ENCODE measurements around the gene SPEM2. TPM values are rescaled to one million over a fixed set of nuclear protein-coding genes. Genes with fewer than 3 reads are reported as not detected.

The SPEM2 gene
- polyA plus RNA-seq, 2 of the 4 experiments (the other 2 are of a cell fraction) = not detected

DNA sequence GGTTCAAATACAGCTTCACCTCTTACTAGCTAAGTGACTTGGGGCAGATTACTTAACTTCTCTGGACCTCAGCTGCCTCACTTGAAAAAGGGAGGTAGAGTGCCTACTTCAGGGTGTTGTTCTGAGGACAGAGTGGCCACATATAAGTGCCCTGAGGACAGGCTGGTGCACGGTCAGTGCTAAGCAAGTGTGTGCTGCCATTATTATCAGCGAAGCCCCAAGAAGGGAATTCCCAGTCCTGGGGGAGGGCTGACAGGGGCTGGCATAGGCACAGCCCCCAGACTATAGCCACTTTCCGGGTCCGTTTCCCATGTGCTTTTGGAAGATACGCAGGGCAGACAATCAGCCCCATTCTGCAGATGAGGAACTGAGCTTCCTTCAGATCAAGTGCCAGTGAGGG, 51.5 kb downstream of the SPEM2 start:
- 94% methylated on average over 5 of the region's 5 CpGs for WGBS (ENCODE audit: missing lambda C conversion rate)
- Histone ChIP-seq H3K27ac (peak overlapping the region in 1 of 2 experiments; percentile 100; a peak in 3 of 6 replicates), H3K4me3 (no peak overlapping the region), H3K4me1 (peaks cover 36% of the 10 kb centered on the region), H3K9me3 (no peaks in the 10 kb centered on the region), H3K4me2 (peak overlapping the region; percentile 97; the same call in 2 of the 3 replicates)
- TF ChIP-seq MAZ (IDR thresholded peaks at IDR 0.05; ENCODE audit: borderline replicate concordance, low read depth, low read length) (no peak), HOXA7 (CRISPR knock-in tag; IDR thresholded peaks at IDR 0.05) (no peak), FOXS1 (CRISPR knock-in tag; IDR thresholded peaks at IDR 0.05) (no peak), ZNF302 (CRISPR knock-in tag; IDR thresholded peaks at IDR 0.05) (no peak), REST (IDR thresholded peaks at IDR 0.05) (no peak), CBX2 (IDR thresholded peaks at IDR 0.05; ENCODE audit: borderline replicate concordance, low read depth) (no peak), CHD2 (IDR thresholded peaks at IDR 0.05; ENCODE audit: low read length, partially characterized antibody) (no peak), GATA3 (IDR thresholded peaks at IDR 0.05; ENCODE audit: borderline replicate concordance) (no peak), E2F6 (IDR thresholded peaks at IDR 0.05; ENCODE audit: borderline replicate concordance, low read depth) (no peak), MAFK (IDR thresholded peaks at IDR 0.05; ENCODE audit: partially characterized antibody) (no peak)
- TF ChIP-seq, protein P1, sequence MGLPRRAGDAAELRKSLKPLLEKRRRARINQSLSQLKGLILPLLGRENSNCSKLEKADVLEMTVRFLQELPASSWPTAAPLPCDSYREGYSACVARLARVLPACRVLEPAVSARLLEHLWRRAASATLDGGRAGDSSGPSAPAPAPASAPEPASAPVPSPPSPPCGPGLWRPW (IDR thresholded peaks at IDR 0.05) = no peak
- ATAC-seq (no peak), FAIRE-seq (no peak), DNase-seq (ENCODE audit: low read depth in 1 of 2, low spot score in 1 of 2) (no peak)
- CTCF ChIA-PET = interaction anchor here (0.6 to 3.6 kb wide), 10 partner anchors 15 to 180 kb away, joined by 3 to 33 read pairs (median 4); partner anchors contain the start of gene SENP3
- POLR2A ChIA-PET = no interaction called here

Other genes starting within 250 kb of the SPEM2 start
Only the 30 nearest of the 39 such genes appear.
- 399 and 502 TPM in 2 replicates for gene GABARAP, start 183.2 kb upstream of the SPEM2 start, polyA plus RNA-seq (2011; rRNA removed)
- gene GABARAP, start 183.2 kb upstream of the SPEM2 start, polyA plus RNA-seq (2017; fragmentation: RNase III; extraction: RNeasy Plus Mini Kit Qiagen cat#74134 plus additional on column Dnase treatment) = 431 to 510 TPM (median 504 TPM) in 3 replicates
- gene CTDNEP1, start 173.9 kb upstream of the SPEM2 start, polyA plus RNA-seq (2011; rRNA removed) = 161 and 251 TPM in 2 replicates
- gene CTDNEP1, start 173.9 kb upstream of the SPEM2 start, polyA plus RNA-seq (2017; fragmentation: RNase III; extraction: RNeasy Plus Mini Kit Qiagen cat#74134 plus additional on column Dnase treatment) = 145 to 151 TPM (median 147 TPM) in 3 replicates
- 114 and 133 TPM in 2 replicates for gene ELP5, start 173.4 kb upstream of the SPEM2 start, polyA plus RNA-seq (2011; rRNA removed)
- 89.2 to 97.3 TPM (median 92.1 TPM) in 3 replicates for gene ELP5, start 173.4 kb upstream of the SPEM2 start, polyA plus RNA-seq (2017; fragmentation: RNase III; extraction: RNeasy Plus Mini Kit Qiagen cat#74134 plus additional on column Dnase treatment)
- gene CLDN7, start 163.1 kb upstream of the SPEM2 start, polyA plus RNA-seq (2011; rRNA removed) = 4.2 and 4.6 TPM in 2 replicates
- 0.59 to 0.97 TPM (median 0.59 TPM) in 3 replicates for gene CLDN7, start 163.1 kb upstream of the SPEM2 start, polyA plus RNA-seq (2017; fragmentation: RNase III; extraction: RNeasy Plus Mini Kit Qiagen cat#74134 plus additional on column Dnase treatment)
- gene SLC2A4, start 143.9 kb upstream of the SPEM2 start, polyA plus RNA-seq (2011; rRNA removed) = 0.16 TPM in 2 replicates
- gene SLC2A4, start 143.9 kb upstream of the SPEM2 start, polyA plus RNA-seq (2017; fragmentation: RNase III; extraction: RNeasy Plus Mini Kit Qiagen cat#74134 plus additional on column Dnase treatment) = 0.17 to 0.18 TPM (median 0.17 TPM) in 3 replicates
- 0.61 and 0.98 TPM in 2 replicates for gene YBX2, start 131.0 kb upstream of the SPEM2 start, polyA plus RNA-seq (2011; rRNA removed)
- 0.22 to 0.57 TPM (median 0.36 TPM) in 3 replicates for gene YBX2, start 131.0 kb upstream of the SPEM2 start, polyA plus RNA-seq (2017; fragmentation: RNase III; extraction: RNeasy Plus Mini Kit Qiagen cat#74134 plus additional on column Dnase treatment)
- 945 and 969 TPM in 2 replicates for gene EIF5A, start 118.0 kb upstream of the SPEM2 start, polyA plus RNA-seq (2011; rRNA removed)
- 1,779 to 2,042 TPM (median 1,918 TPM) in 3 replicates for gene EIF5A, start 118.0 kb upstream of the SPEM2 start, polyA plus RNA-seq (2017; fragmentation: RNase III; extraction: RNeasy Plus Mini Kit Qiagen cat#74134 plus additional on column Dnase treatment)
- gene GPS2, start 110.3 kb upstream of the SPEM2 start, polyA plus RNA-seq (2011; rRNA removed) = 48.5 and 61.7 TPM in 2 replicates
- gene GPS2, start 110.3 kb upstream of the SPEM2 start, polyA plus RNA-seq (2017; fragmentation: RNase III; extraction: RNeasy Plus Mini Kit Qiagen cat#74134 plus additional on column Dnase treatment) = 147 to 171 TPM (median 158 TPM) in 3 replicates
- 12.2 and 18.3 TPM in 2 replicates for gene NEURL4, start 96.3 kb upstream of the SPEM2 start, polyA plus RNA-seq (2011; rRNA removed)
- gene NEURL4, start 96.3 kb upstream of the SPEM2 start, polyA plus RNA-seq (2017; fragmentation: RNase III; extraction: RNeasy Plus Mini Kit Qiagen cat#74134 plus additional on column Dnase treatment) = 44.2 to 50.4 TPM (median 47.5 TPM) in 3 replicates
- gene ACAP1, start 89.1 kb upstream of the SPEM2 start, polyA plus RNA-seq (2011; rRNA removed) = 0.03 and 0.41 TPM in 2 replicates
- gene ACAP1, start 89.1 kb upstream of the SPEM2 start, polyA plus RNA-seq (2017; fragmentation: RNase III; extraction: RNeasy Plus Mini Kit Qiagen cat#74134 plus additional on column Dnase treatment) = 1.3 to 2.1 TPM (median 1.4 TPM) in 3 replicates
- 6.1 and 7.0 TPM in 2 replicates for gene KCTD11, start 73.5 kb upstream of the SPEM2 start, polyA plus RNA-seq (2011; rRNA removed)
- 9.6 to 10.7 TPM (median 10.3 TPM) in 3 replicates for gene KCTD11, start 73.5 kb upstream of the SPEM2 start, polyA plus RNA-seq (2017; fragmentation: RNase III; extraction: RNeasy Plus Mini Kit Qiagen cat#74134 plus additional on column Dnase treatment)
- gene TMEM95, start 70.5 kb upstream of the SPEM2 start, polyA plus RNA-seq (2011; rRNA removed) = not detected in 2 replicates
- gene TMEM95, start 70.5 kb upstream of the SPEM2 start, polyA plus RNA-seq (2017; fragmentation: RNase III; extraction: RNeasy Plus Mini Kit Qiagen cat#74134 plus additional on column Dnase treatment) = not detected in 3 replicates
- gene TNK1, start 44.5 kb upstream of the SPEM2 start, polyA plus RNA-seq (2011; rRNA removed) = 1.2 and 1.8 TPM in 2 replicates
- gene TNK1, start 44.5 kb upstream of the SPEM2 start, polyA plus RNA-seq (2017; fragmentation: RNase III; extraction: RNeasy Plus Mini Kit Qiagen cat#74134 plus additional on column Dnase treatment) = 2.1 to 2.4 TPM (median 2.2 TPM) in 3 replicates
- gene PLSCR3, start 31.1 kb upstream of the SPEM2 start, polyA plus RNA-seq (2011; rRNA removed) = 11.0 and 13.7 TPM in 2 replicates
- 27.5 to 33.4 TPM (median 29.6 TPM) in 3 replicates for gene PLSCR3, start 31.1 kb upstream of the SPEM2 start, polyA plus RNA-seq (2017; fragmentation: RNase III; extraction: RNeasy Plus Mini Kit Qiagen cat#74134 plus additional on column Dnase treatment)
- gene TMEM256, start 21.5 kb upstream of the SPEM2 start, polyA plus RNA-seq (2011; rRNA removed) = 127 and 210 TPM in 2 replicates
- gene TMEM256, start 21.5 kb upstream of the SPEM2 start, polyA plus RNA-seq (2017; fragmentation: RNase III; extraction: RNeasy Plus Mini Kit Qiagen cat#74134 plus additional on column Dnase treatment) = 142 to 166 TPM (median 164 TPM) in 3 replicates
- 4.1 and 6.9 TPM in 2 replicates for gene NLGN2, start 17.8 kb upstream of the SPEM2 start, polyA plus RNA-seq (2011; rRNA removed)
- gene NLGN2, start 17.8 kb upstream of the SPEM2 start, polyA plus RNA-seq (2017; fragmentation: RNase III; extraction: RNeasy Plus Mini Kit Qiagen cat#74134 plus additional on column Dnase treatment) = 17.6 to 27.9 TPM (median 27.5 TPM) in 3 replicates
- not detected in 2 replicates for gene SPEM1, start 5.3 kb upstream of the SPEM2 start, polyA plus RNA-seq (2011; rRNA removed)
- gene SPEM1, start 5.3 kb upstream of the SPEM2 start, polyA plus RNA-seq (2017; fragmentation: RNase III; extraction: RNeasy Plus Mini Kit Qiagen cat#74134 plus additional on column Dnase treatment) = 0.09 to 0.13 TPM in 2 of 3 replicates, not detected in the other
- not detected in 2 replicates for gene SPEM3, start 3.2 kb downstream of the SPEM2 start, polyA plus RNA-seq (2011; rRNA removed)
- gene SPEM3, start 3.2 kb downstream of the SPEM2 start, polyA plus RNA-seq (2017; fragmentation: RNase III; extraction: RNeasy Plus Mini Kit Qiagen cat#74134 plus additional on column Dnase treatment) = not detected in 3 replicates
- gene TMEM102, start 9.8 kb downstream of the SPEM2 start, polyA plus RNA-seq (2011; rRNA removed) = 4.4 and 4.9 TPM in 2 replicates
- 6.5 to 8.9 TPM (median 8.1 TPM) in 3 replicates for gene TMEM102, start 9.8 kb downstream of the SPEM2 start, polyA plus RNA-seq (2017; fragmentation: RNase III; extraction: RNeasy Plus Mini Kit Qiagen cat#74134 plus additional on column Dnase treatment)
- 1.4 and 1.9 TPM in 2 replicates for gene FGF11, start 13.9 kb downstream of the SPEM2 start, polyA plus RNA-seq (2011; rRNA removed)
- gene FGF11, start 13.9 kb downstream of the SPEM2 start, polyA plus RNA-seq (2017; fragmentation: RNase III; extraction: RNeasy Plus Mini Kit Qiagen cat#74134 plus additional on column Dnase treatment) = 1.1 to 1.8 TPM (median 1.5 TPM) in 3 replicates
- 6.5 and 6.9 TPM in 2 replicates for gene CHRNB1, start 19.4 kb downstream of the SPEM2 start, polyA plus RNA-seq (2011; rRNA removed)
- 6.2 to 8.4 TPM (median 8.0 TPM) in 3 replicates for gene CHRNB1, start 19.4 kb downstream of the SPEM2 start, polyA plus RNA-seq (2017; fragmentation: RNase III; extraction: RNeasy Plus Mini Kit Qiagen cat#74134 plus additional on column Dnase treatment)
- 14.4 and 18.2 TPM in 2 replicates for gene ZBTB4, start 54.0 kb downstream of the SPEM2 start, polyA plus RNA-seq (2011; rRNA removed)
- gene ZBTB4, start 54.0 kb downstream of the SPEM2 start, polyA plus RNA-seq (2017; fragmentation: RNase III; extraction: RNeasy Plus Mini Kit Qiagen cat#74134 plus additional on column Dnase treatment) = 24.4 to 29.5 TPM (median 28.2 TPM) in 3 replicates
- gene SLC35G6, start 55.8 kb downstream of the SPEM2 start, polyA plus RNA-seq (2011; rRNA removed) = not detected in 2 replicates
- not detected in 3 replicates for gene SLC35G6, start 55.8 kb downstream of the SPEM2 start, polyA plus RNA-seq (2017; fragmentation: RNase III; extraction: RNeasy Plus Mini Kit Qiagen cat#74134 plus additional on column Dnase treatment)
- gene POLR2A, start 58.8 kb downstream of the SPEM2 start, polyA plus RNA-seq (2011; rRNA removed) = 22.8 and 57.1 TPM in 2 replicates
- gene POLR2A, start 58.8 kb downstream of the SPEM2 start, polyA plus RNA-seq (2017; fragmentation: RNase III; extraction: RNeasy Plus Mini Kit Qiagen cat#74134 plus additional on column Dnase treatment) = 65.6 to 69.6 TPM (median 67.4 TPM) in 3 replicates
- 11.9 and 12.4 TPM in 2 replicates for gene TNFSF12, start 123.4 kb downstream of the SPEM2 start, polyA plus RNA-seq (2011; rRNA removed)
- 7.9 to 9.9 TPM (median 9.7 TPM) in 3 replicates for gene TNFSF12, start 123.4 kb downstream of the SPEM2 start, polyA plus RNA-seq (2017; fragmentation: RNase III; extraction: RNeasy Plus Mini Kit Qiagen cat#74134 plus additional on column Dnase treatment)
- gene TNFSF13, start 133.1 kb downstream of the SPEM2 start, polyA plus RNA-seq (2011; rRNA removed) = 1.0 TPM in 2 replicates
- 0.41 to 0.78 TPM (median 0.61 TPM) in 3 replicates for gene TNFSF13, start 133.1 kb downstream of the SPEM2 start, polyA plus RNA-seq (2017; fragmentation: RNase III; extraction: RNeasy Plus Mini Kit Qiagen cat#74134 plus additional on column Dnase treatment)
- gene SENP3, start 136.3 kb downstream of the SPEM2 start, polyA plus RNA-seq (2011; rRNA removed) = 150 and 165 TPM in 2 replicates
- gene SENP3, start 136.3 kb downstream of the SPEM2 start, polyA plus RNA-seq (2017; fragmentation: RNase III; extraction: RNeasy Plus Mini Kit Qiagen cat#74134 plus additional on column Dnase treatment) = 104 to 119 TPM (median 114 TPM) in 3 replicates
- gene CD68, start 154.0 kb downstream of the SPEM2 start, polyA plus RNA-seq (2011; rRNA removed) = 14.9 and 17.7 TPM in 2 replicates
- gene CD68, start 154.0 kb downstream of the SPEM2 start, polyA plus RNA-seq (2017; fragmentation: RNase III; extraction: RNeasy Plus Mini Kit Qiagen cat#74134 plus additional on column Dnase treatment) = 6.5 to 11.6 TPM (median 9.8 TPM) in 3 replicates
- gene MPDU1, start 158.2 kb downstream of the SPEM2 start, polyA plus RNA-seq (2011; rRNA removed) = 148 and 204 TPM in 2 replicates
- gene MPDU1, start 158.2 kb downstream of the SPEM2 start, polyA plus RNA-seq (2017; fragmentation: RNase III; extraction: RNeasy Plus Mini Kit Qiagen cat#74134 plus additional on column Dnase treatment) = 126 to 134 TPM (median 127 TPM) in 3 replicates
- gene SOX15, start 164.5 kb downstream of the SPEM2 start, polyA plus RNA-seq (2011; rRNA removed) = 0.05 and 0.11 TPM in 2 replicates
- gene SOX15, start 164.5 kb downstream of the SPEM2 start, polyA plus RNA-seq (2017; fragmentation: RNase III; extraction: RNeasy Plus Mini Kit Qiagen cat#74134 plus additional on column Dnase treatment) = 0.19 to 0.30 TPM (median 0.22 TPM) in 3 replicates